ENCODE data around the gene MYO16. TPM values are rescaled to one million over a fixed set of nuclear protein-coding genes. Genes with fewer than 3 reads are reported as not detected.

Gene MYO16
- total RNA-seq, 2 donors from 2014 or later, result 0.42 TPM; not detected in 1

GRCh38 chr13:108932196-108932595 is 302.8 kb downstream of the MYO16 start:
- DNase-seq (ENCODE audit: low spot score) (no peak), ATAC-seq (ENCODE audit: insufficient number of reproducible peaks, low FRiP score, low read depth) (no peak)
- Histone ChIP-seq H3K27ac (no peak overlapping the region), H3K4me1 (ENCODE audit: control insufficient read depth in 1 of 2, low read depth in 2 of 2) (no peaks in the 10 kb centered on the region), H3K27me3 (replicated peaks; ENCODE audit: insufficient read depth) (no peaks in the 10 kb centered on the region), H3K36me3 (no peaks in the 10 kb centered on the region), H3K9me3 (no peaks in the 10 kb centered on the region), H3K4me3 (no peak overlapping the region)
- TF ChIP-seq CTCF (IDR thresholded peaks at IDR 0.05), result no peak

DNA sequence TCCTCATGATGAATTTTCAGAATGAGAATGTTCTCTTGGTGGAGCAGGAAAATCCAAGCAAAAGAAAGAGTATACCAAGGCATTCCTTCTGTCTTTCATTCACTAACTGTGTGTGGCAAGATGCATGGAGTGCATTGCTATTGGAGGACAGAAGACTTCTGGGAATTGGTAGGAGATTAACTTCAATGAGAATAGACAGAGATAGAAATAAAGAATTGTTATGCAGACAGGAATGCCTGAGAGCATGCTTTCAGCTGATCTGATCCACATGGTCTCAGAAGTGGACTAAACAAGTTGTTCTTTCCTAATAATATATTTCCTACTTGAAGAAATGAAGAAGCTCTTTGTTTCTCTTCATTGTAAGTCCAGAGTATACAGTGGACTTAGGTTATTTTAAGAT is 303.6 kb downstream of the MYO16 start:
- no peaks in the 10 kb centered on the region for H3K4me1 ChIP-seq (ENCODE audit: control insufficient read depth in 1 of 2, low read depth in 2 of 2)
- ATAC-seq (ENCODE audit: insufficient number of reproducible peaks, low FRiP score, low read depth), result no peak
- no peaks in the 10 kb centered on the region for H3K27me3 ChIP-seq (replicated peaks; ENCODE audit: insufficient read depth)
- no peak overlapping the region for H3K27ac ChIP-seq
- H3K9me3 ChIP-seq, result no peaks in the 10 kb centered on the region
- no peak for DNase-seq (ENCODE audit: low spot score)
- no peak overlapping the region for H3K4me3 ChIP-seq
- no peaks in the 10 kb centered on the region for H3K36me3 ChIP-seq
- TF ChIP-seq CTCF (IDR thresholded peaks at IDR 0.05), result no peak

GRCh38 chr13:108938155-108938554 is 308.7 kb downstream of the MYO16 start:
- H3K36me3 ChIP-seq, result no peaks in the 10 kb centered on the region
- no peaks in the 10 kb centered on the region for H3K27me3 ChIP-seq (replicated peaks; ENCODE audit: insufficient read depth)
- no peaks in the 10 kb centered on the region for H3K4me1 ChIP-seq (ENCODE audit: control insufficient read depth in 1 of 2, low read depth in 2 of 2)
- DNase-seq (ENCODE audit: low spot score) (no peak), ATAC-seq (ENCODE audit: insufficient number of reproducible peaks, low FRiP score, low read depth) (no peak)
- H3K9me3 ChIP-seq, result no peaks in the 10 kb centered on the region
- H3K4me3 ChIP-seq, result no peak overlapping the region
- no peak overlapping the region for H3K27ac ChIP-seq
- no peak for TF ChIP-seq CTCF (IDR thresholded peaks at IDR 0.05)

DNA sequence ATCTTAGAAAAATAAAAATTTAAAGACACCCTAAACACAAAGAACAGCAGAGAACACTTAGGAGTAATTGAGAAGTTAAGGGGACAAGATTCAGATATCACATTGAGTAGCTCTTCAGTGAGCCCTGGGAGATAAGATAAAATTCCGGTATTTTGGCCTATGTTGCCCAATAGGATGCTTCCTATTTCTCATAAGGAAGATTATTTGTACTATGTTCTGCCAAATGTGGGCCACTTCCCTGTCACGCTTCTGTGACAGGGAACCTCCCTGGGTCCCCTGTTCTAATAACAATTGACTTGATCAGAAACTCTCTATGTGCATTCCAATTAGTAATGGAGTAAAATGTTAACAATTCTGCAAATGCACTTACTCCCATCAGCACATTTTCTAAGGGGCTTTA is 310.7 kb downstream of the MYO16 start:
- DNase-seq (ENCODE audit: low spot score) (no peak), ATAC-seq (ENCODE audit: insufficient number of reproducible peaks, low FRiP score, low read depth) (no peak)
- Histone ChIP-seq H3K4me1 (ENCODE audit: control insufficient read depth in 1 of 2, low read depth in 2 of 2) (no peaks in the 10 kb centered on the region), H3K27ac (no peak overlapping the region), H3K4me3 (no peak overlapping the region), H3K36me3 (no peaks in the 10 kb centered on the region), H3K9me3 (no peaks in the 10 kb centered on the region), H3K27me3 (replicated peaks; ENCODE audit: insufficient read depth) (no peaks in the 10 kb centered on the region)
- no peak for TF ChIP-seq CTCF (IDR thresholded peaks at IDR 0.05)

GRCh38 chr13:108943842-108944241 is 314.4 kb downstream of the MYO16 start:
- no peak for ATAC-seq (ENCODE audit: insufficient number of reproducible peaks, low FRiP score, low read depth)
- H3K27ac ChIP-seq, result no peak overlapping the region
- no peaks in the 10 kb centered on the region for H3K4me1 ChIP-seq (ENCODE audit: control insufficient read depth in 1 of 2, low read depth in 2 of 2)
- no peaks in the 10 kb centered on the region for H3K36me3 ChIP-seq
- TF ChIP-seq CTCF (IDR thresholded peaks at IDR 0.05), result no peak
- H3K9me3 ChIP-seq, result no peaks in the 10 kb centered on the region
- no peak overlapping the region for H3K4me3 ChIP-seq
- DNase-seq (ENCODE audit: low spot score), result no peak
- no peaks in the 10 kb centered on the region for H3K27me3 ChIP-seq (replicated peaks; ENCODE audit: insufficient read depth)

Measured in thoracic aorta (tissue), 2 donors.